ENCODE results near the gene GLI3. TPM values are rescaled to one million over a fixed set of nuclear protein-coding genes. Genes with fewer than 3 reads are reported as not detected.

GLI3 gene
- total and polyA plus RNA-seq, 2 of the 4 experiments (the other 2 are of a cell fraction): 1.3 to 3.9 TPM

- peaks cover 4% of the 10 kb centered on the region; the same call in 1 of the 2 replicates for H4K20me1 ChIP-seq (ENCODE audit: insufficient read depth, low read length)
- no peak overlapping the region for H2AK5ac ChIP-seq (ENCODE audit: low read depth, low read length)
- peaks cover 9% of the 10 kb centered on the region; the same call in 1 of the 2 replicates for H3K36me3 ChIP-seq (ENCODE audit: control insufficient read depth, insufficient read depth, low read length)
- DNase-seq (no peak), ATAC-seq (ENCODE audit: low read depth) (no peak)
- no peak overlapping the region for H3K23ac ChIP-seq (ENCODE audit: low read depth, low read length)
- peak overlapping the region; percentile 31; the same call in 1 of the 2 replicates for H3K27ac ChIP-seq (ENCODE audit: insufficient read depth, low read length)
- H3K9ac ChIP-seq (ENCODE audit: low read depth, low read length): no peak overlapping the region
- intact Hi-C loops (cut with micrococcal nuclease) (no loop called here), dilution Hi-C loops (cut with HindIII; ENCODE audit: low sequenced_read_pairs, unreplicated experiment) (no loop called here), in situ Hi-C loops (cut with MboI; ENCODE audit: low sequenced_read_pairs) (loop anchor here (25.0 kb wide), 1 partner anchor 240 kb away; the partner anchor contains the start of gene GLI3)
- no peak overlapping the region for H3K56ac ChIP-seq (ENCODE audit: extremely low read depth, insufficient read depth, low read length)
- H3K27me3 ChIP-seq (ENCODE audit: control insufficient read depth, insufficient read depth, low read length): no peaks in the 10 kb centered on the region
- ChIA-PET POLR2A (ENCODE audit: unreplicated experiment) (no interaction called here), CTCF (interaction anchor here (2.1 kb wide), 1 partner anchor 17 kb away, joined by 6 read pairs; no protein-coding TSS in a partner anchor)
- peak overlapping the region; percentile 16; the same call in 1 of the 2 replicates for H3K18ac ChIP-seq (ENCODE audit: low read depth, low read length)
- no peak overlapping the region for H4K91ac ChIP-seq (ENCODE audit: insufficient read depth, low read depth, low read length)
- H3K4me2 ChIP-seq (ENCODE audit: low read depth, low read length): peak overlapping the region; percentile 76; the same call in 1 of the 2 replicates
- no peak overlapping the region for H2BK20ac ChIP-seq (ENCODE audit: low read depth, low read length)
- no peak overlapping the region for H4K8ac ChIP-seq (ENCODE audit: low read depth in 2 of 2, low read length in 2 of 2)
- no peak for TF ChIP-seq SMC3 (IDR thresholded peaks at IDR 0.05; ENCODE audit: low read depth, low read length)
- TF ChIP-seq MAZ (IDR thresholded peaks at IDR 0.05; ENCODE audit: borderline replicate concordance, low read depth, low read length): no peak
- TF ChIP-seq POLR2A (IDR thresholded peaks at IDR 0.05; ENCODE audit: low read depth, low read length): no peak
- TF ChIP-seq CEBPB (IDR thresholded peaks at IDR 0.05; ENCODE audit: low read depth, low read length): no peak
- TF ChIP-seq CHD1 (IDR thresholded peaks at IDR 0.05; ENCODE audit: low read depth, low read length): no peak
- no peak overlapping the region for H3K4ac ChIP-seq (ENCODE audit: low read depth, low read length)
- H3K79me1 ChIP-seq (ENCODE audit: low read depth in 1 of 2, low read length in 2 of 2): no peaks in the 10 kb centered on the region; a peak in 1 of 4 replicates
- H2BK15ac ChIP-seq (ENCODE audit: low read depth, low read length): no peak overlapping the region
- no peak overlapping the region for H2AFZ ChIP-seq (replicated peaks; ENCODE audit: low read length, poor library complexity)
- no peak overlapping the region for H3K4me3 ChIP-seq (ENCODE audit: insufficient read depth, low read depth, low read length)
- no peak overlapping the region for H2AK9ac ChIP-seq (replicated peaks; ENCODE audit: low read depth, low read length, poor library complexity)
- H4K5ac ChIP-seq (ENCODE audit: low read depth, low read length): no peak overlapping the region
- H3K9me3 ChIP-seq (ENCODE audit: control insufficient read depth, insufficient read depth, low read length): no peaks in the 10 kb centered on the region
- H2BK5ac ChIP-seq (ENCODE audit: low read depth, low read length, poor library complexity, severe bottlenecking): no peak overlapping the region
- H3K9me1 ChIP-seq (ENCODE audit: insufficient read depth, low read length): peaks cover 14% of the 10 kb centered on the region; the same call in 1 of the 2 replicates
- no TSS peak for BruUV-seq (replicated peaks)
- peak overlapping the region; percentile 22; the same call in 1 of the 2 replicates for H3K14ac ChIP-seq (replicated peaks; ENCODE audit: low read depth, low read length)
- H2BK120ac ChIP-seq (ENCODE audit: low read depth, low read length): peak overlapping the region; percentile 8; the same call in 1 of the 2 replicates
- no CpG with 5 or more reads among the region's 2 CpGs for WGBS, 2 experiments (ENCODE audit: extremely low coverage in 2 of 2, insufficient read length in 1 of 2)
- peaks cover 17% of the 10 kb centered on the region for H3K4me1 ChIP-seq (ENCODE audit: control insufficient read depth, insufficient read depth, low read length)
These were observed 239.9 kb downstream of the GLI3 start for GRCh38 chr7:41997151-41997550.

All from IMR-90 (cell line).